Superior temporal gyrus (tissue), 1 donor: ENCODE data around the gene MSI2.

ENCODE experiments used
- DNase-seq: peaks from one replicate; pipeline ENCODE4 v3.0.0-alpha.2; 2016; ENCODE audit errors: extremely low spot score

Gene MSI2

GRCh38 chr17:57315061-57316015 lies 59.0 kb downstream of the MSI2 start:
- DNase-seq, result no peak

- no peak for DNase-seq
These were observed 60.0 kb downstream of the MSI2 start for GRCh38 chr17:57316361-57316760.

- no peak for DNase-seq
These were observed 60.8 kb downstream of the MSI2 start for GRCh38 chr17:57317079-57317478.

- DNase-seq, result no peak
These were observed 62.6 kb downstream of the MSI2 start for GRCh38 chr17:57318913-57319312.

GRCh38 chr17:57319806-57320205 lies 63.5 kb downstream of the MSI2 start:
- DNase-seq, result no peak

GRCh38 chr17:57323391-57323790 lies 67.1 kb downstream of the MSI2 start:
- no peak for DNase-seq

GRCh38 chr17:57324060-57324459 lies 67.7 kb downstream of the MSI2 start:
- no peak for DNase-seq

- no peak for DNase-seq
These were observed 68.3 kb downstream of the MSI2 start for GRCh38 chr17:57324631-57325030.

GRCh38 chr17:57326336-57326735 lies 70.0 kb downstream of the MSI2 start:
- DNase-seq, result no peak

- DNase-seq, result no peak
These were observed 70.4 kb downstream of the MSI2 start for GRCh38 chr17:57326764-57327163.

GRCh38 chr17:57327176-57327970 lies 71.0 kb downstream of the MSI2 start:
- DNase-seq, result no peak

GRCh38 chr17:57328109-57328882 lies 72.0 kb downstream of the MSI2 start:
- DNase-seq, result no peak

GRCh38 chr17:57329380-57330214 lies 73.3 kb downstream of the MSI2 start:
- no peak for DNase-seq

- DNase-seq, result no peak
These were observed 74.3 kb downstream of the MSI2 start for GRCh38 chr17:57330587-57330986.

- DNase-seq, result no peak
These were observed 75.1 kb downstream of the MSI2 start for GRCh38 chr17:57331423-57331822.

GRCh38 chr17:57332501-57332900 lies 76.2 kb downstream of the MSI2 start:
- DNase-seq, result no peak

GRCh38 chr17:57335195-57335792 lies 79.0 kb downstream of the MSI2 start:
- DNase-seq, result no peak

GRCh38 chr17:57337390-57337789 lies 81.1 kb downstream of the MSI2 start:
- no peak for DNase-seq

- DNase-seq, result no peak
These were observed 82.1 kb downstream of the MSI2 start for GRCh38 chr17:57338257-57338914.
